ENCODE data around the gene BBIP1.

Gene BBIP1

DNA sequence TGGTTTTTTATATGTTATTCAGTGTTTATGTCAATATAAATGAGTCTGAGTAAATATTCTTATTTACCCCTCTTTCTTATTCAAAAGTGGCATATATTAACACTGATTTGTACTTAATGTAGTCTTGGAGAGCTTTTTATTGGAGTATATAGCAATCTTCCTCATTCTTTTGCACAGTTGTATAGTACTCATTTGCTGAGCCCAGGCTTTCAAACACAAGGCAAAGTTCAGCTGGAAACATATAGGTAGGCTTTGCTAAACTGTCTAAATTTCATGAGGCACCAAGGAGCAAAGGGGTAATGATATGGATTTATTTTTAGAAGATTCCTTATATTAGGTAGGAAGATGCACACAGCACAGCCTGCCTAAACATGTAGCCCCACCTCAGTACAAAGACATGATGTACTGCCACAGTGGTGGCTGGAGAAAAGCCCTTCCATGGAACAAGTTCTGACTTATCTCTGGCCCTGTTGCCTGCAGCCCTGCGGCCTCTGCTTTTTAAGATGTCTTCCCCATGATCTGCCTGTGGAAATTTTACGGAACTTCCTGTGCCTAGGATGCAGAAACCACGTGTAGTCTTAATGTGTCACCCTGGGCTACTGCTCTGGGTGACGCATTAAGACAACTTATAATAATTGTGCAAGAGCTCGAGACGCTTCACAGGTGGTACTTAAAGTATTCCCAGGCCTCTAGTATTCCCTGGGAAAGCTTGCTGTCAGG is 56.9 kb downstream of the BBIP1 start:
- DNase-seq, result no peak

DNA sequence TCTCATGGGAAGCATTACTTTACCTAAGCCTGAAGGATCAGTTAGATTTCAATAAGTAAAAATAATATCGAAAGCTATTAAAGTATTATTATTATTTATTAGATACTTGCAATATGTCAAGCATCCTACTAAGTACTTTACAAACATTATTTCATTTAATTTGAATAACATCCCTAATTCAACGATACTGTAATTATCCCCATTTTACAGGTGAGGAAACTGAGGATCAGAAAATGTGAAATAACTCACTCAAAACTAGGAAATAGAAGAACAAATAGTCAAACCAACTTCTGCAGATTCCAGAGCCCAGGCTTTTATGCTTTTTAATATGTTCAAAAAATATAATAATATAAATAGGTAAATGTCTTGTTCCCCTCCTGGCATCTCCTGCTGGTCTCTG is 57.5 kb downstream of the BBIP1 start:
- no peak for DNase-seq

DNA sequence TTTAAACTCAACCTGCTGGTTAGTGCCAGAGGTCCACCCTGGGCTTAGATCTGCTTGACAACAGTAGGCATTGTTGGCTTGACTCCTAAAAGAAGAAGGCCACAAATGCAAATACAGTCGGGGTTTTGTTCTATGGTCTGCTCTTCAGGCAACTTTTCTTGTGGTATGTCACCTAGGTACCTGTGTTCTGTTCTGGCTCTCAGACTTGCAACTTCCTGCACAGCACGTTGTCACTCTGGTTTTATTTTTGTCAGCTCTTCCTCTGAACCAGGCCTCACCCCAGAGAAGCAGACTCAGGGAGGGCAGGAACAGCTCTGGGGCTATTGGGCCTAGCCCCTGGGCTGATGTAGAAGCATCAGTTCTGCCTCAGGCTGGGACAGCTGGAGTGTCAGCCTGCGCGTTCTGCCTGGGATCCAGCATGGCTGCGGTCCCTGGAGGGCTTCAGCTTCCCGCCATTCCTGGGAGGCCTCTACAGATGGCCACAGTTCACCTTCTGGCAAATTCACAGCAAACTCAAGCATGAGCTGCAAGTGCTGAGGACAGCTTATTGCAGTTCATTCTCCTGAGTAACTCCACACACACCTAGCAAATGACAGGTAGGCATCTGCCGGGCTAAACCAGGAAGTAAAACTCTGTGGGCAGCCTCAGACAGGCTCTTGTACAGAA is 58.3 kb downstream of the BBIP1 start:
- peak; percentile 34 for DNase-seq

DNA sequence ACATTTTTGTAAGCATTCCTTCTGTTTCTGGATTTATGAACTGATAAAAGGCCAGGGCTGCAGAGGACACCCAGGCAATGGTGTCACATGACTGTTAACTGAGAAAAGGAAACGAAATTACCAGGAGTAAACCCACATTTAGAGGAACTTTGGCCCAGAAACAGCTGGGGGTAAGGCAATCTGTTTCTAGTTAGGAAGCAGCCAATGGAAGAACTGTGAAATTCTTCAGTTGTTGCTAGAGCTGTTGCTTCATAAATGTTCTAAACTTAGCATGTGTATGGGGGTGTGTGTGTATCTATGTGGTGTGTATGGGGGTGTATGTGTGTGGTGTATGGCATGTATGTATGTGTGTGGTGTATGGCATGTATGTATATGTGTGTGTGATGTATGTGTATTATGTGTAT is 59.0 kb downstream of the BBIP1 start:
- DNase-seq, result no peak

DNA sequence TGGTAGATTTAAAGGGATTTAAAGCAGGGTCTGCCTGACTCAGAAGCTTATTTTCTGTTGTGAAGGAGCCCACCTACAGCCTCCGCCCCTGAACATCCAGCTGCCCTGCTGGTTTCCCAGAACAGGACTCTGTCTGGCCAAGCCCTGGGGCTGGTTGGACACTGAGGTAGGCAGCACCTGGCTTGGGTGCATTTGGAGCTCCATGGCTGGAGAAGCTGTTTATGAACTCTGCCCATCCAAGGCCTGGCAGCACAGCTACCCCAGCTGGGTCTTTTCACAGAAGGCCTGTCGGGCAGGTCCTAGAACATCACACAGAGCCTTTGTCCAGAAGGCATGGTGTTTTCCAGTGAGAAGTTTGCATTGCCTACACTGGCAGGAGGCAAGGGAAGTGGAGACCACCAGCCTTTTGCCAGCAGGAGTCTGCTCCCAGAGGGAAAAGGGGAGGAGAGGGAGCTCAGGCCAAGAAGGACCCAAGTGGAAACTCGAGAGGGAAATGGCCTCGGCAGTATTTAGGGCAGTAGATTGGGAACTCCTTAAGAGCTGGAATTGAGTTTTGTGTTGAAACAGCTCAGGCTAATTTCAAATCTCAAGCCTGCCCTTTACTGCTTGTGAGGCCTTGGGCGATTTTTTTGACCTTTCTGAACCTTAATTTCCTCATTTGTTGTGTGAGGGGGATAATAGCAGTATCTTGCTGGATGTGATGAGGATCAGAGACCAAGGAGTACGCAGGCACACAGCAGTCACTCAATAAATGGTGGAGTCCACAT is 59.6 kb downstream of the BBIP1 start:
- DNase-seq, result no peak

DNA sequence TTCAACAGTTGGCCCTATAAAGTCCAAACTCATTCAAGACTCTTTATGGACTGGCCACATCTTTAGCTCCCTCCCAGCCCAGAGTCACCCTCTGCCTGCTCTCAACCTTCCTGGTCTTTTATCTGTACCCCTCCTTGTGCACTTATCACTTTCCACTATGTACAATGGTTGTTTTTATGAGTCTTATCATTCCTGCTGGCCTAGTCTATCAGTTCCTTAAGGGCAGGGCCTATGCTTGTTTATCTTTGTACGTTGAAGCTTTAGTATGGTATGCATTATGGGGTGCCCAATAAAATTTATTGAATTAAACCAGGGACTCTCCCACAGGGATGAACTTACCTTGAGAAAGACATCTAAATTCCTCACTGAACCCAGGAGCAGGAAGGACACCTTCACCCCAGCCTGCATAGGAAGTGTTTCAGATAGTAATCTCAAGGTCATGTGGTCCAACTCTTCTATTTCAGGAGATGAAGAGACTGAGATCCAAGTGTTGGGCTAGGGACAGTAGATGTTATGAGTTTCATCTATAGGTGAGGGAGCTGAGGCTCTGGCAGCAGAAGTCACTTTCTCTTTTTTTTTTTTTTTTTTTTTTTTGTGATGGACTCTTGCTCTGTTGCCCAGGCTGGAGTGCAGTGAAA is 60.6 kb downstream of the BBIP1 start:
- no peak for DNase-seq

DNA sequence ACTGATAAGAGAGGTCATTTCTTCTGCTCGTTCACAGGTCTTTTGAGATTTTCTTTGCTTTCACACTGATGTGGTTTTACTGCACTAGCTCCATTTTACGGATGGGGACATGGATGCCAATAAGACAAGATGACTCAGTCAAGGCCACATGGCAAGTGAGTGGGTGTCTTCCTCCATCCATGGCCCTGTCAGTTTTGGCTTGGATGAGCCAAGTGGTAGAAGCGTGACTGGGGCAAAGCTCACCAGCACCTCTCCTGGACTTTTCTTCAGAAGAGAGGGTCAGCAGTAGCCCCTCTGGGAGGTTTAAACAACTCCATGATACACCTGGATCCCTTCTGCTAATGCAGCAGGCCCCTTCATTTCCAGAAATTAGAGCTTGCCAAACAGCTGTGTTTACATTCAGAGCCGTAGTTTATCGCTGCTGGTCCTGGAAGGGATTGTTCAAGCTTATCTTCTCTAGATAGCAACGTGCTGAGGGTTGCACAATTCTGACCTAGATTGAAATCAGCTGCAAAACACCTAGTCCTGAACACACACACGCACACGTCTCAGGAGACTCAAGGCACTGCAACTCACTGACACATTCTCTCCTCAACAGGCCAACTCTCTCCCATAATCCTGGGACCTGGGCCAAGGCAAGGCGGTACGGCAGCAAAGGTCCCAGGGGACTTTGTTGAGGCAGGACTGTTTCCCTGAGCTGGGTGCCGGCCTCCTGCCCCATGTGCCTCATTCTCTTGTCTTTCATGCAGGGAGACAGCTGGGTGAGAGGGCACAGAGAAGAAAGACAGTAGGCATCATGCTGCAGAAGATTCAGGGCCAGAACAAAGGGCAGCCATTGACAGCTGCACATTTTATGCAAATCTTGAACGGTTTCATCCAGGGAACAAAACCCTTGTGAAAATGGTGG is 61.5 kb downstream of the BBIP1 start:
- DNase-seq, result peak; percentile 95

DNA sequence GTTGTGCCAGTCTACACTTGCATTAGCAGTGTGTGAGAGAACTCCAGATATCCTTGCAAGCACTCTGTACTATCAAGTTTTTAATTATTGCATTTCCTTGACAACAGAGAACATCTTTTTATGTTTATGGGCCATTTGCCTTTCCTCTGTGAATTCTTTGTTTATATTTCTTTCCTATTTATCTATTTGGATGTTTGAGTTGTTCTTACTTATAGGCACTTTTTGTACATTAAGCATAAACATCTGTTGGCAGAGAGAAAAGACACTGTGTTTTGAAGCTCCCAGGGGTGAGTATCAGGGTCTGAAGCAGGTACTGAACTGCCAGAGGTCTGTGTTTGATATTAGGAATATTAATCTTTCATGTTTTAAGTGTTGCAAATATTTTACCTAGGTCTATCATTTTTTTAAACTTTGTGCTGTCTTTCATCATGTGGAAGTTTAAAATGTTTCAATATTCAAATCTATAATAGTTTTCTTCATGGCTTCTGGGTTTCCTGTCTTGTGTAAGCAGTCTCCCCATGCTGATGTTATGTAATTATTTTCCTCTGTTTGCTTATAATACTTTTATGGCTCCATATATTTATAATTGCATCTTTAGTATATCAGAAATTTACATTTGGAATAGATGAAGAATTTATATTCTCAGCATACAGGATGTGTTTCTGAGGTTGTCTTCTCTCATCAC is 64.9 kb downstream of the BBIP1 start:
- DNase-seq, result no peak

DNA sequence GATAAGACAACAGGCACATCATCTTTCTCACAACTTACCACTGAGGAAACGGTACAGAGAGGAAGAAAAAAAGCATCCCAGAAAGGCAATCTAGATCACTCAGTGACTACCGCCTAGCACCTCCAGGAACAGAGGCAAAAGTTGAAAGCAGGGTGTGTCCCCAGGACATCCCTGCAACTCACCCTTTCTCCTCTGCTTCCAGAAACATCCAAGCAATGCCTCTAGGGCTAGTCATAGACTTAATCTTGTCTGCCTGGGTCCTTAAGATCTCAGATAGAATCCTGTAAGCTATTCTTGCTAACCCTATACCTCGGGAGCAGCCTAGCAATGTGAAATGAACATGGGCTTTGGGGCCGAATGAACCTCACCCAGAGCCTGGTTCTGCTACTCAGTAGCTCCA is 66.0 kb downstream of the BBIP1 start:
- no peak for DNase-seq

DNA sequence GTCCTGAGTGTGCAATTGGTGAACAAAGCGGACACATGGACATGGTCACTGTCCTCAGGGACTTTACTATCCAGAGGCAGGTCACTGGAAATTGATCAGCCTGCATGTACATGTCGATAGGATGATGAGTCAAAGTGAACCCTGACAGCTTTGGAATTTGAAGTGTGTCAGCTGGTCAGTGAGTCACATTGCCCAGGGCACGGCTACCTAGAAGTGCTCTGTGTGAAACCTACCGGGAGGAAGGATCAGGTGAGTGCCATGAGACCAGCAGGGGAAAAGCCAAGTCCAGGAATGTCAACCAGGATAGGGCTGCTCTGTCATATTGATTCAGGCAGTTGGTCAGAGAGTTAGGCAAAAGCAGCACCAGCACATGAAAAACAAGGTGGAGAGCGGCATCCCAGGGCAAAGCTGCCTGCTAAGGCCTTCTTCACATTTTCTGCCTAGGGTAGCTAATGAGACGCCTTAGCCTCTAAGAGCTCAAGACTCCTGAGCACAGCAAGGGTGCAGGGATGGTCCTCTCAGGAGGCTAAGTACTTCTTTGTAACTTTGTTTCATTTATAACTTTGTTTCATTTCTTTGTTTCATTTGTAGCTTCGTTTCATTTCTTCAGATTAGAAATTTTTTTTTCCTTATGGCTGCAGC is 66.6 kb downstream of the BBIP1 start:
- no peak for DNase-seq

DNA sequence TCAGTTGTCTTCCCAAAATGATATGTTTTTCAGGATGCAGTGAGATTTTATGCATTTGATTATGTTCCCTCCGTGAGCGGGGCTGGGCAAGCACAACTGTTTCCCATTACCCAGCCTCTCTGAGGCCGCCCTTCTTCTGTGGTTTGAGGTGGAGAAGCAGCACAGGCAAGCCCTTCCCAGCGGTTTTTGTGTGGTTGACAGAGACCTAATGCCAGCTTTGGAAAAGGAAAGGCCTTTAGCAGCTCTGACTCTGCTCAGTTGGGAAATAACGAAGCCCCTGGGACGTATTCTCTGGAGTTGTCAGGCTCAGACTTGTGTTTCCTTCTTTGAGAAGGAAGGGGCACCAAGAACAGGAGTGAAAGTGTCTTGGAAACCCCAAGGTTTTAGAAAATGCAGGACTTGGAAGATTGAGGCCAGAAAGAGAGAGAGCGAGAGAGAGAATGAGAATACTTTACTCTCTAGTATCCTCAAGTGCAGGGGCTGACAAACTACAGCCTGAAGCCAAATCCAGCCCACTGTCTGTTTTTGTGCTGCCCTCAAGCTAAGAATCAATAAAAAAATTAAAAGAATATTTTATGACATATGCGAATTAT is 67.9 kb downstream of the BBIP1 start:
- no peak for DNase-seq

DNA sequence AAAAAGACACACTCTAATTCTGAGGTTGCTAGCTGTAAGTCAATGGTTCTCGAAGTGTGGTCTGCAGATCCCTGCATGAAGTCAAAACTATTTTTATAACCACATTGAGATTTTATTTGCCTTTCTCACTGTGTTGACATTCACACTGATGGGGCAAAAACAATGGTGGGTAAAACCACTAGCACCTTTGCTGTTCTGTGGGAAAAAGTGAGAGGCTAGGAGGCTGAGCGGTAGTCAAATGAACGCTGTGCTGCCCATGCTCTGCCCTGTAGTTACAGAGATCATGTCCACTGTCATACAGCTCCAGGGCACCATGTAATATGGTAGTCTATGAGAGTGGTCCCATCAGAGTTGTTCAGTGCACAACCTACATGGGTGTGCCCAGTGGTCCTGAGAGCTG is 68.9 kb downstream of the BBIP1 start:
- no peak for DNase-seq

Measured in DMS153 (cell line).